Loucy (cell line): ENCODE measurements around the gene RNF7.

Source experiments
- EZH2phosphoT487 ChIP-seq: fragments of 200-600 bp; IDR thresholded peaks from 2 replicates; pipeline ENCODE4 v1.6.1; 2018; ENCODE audit warnings: antibody characterized with exemption, mild to moderate bottlenecking, moderate library complexity, borderline replicate concordance
- TF ChIP-seq, protein P1 (sequence below): fragments of 200-600 bp; sonication (generic); conservative IDR thresholded peaks from 2 replicates; pipeline ENCODE4 v1.5.1; 2014; ENCODE audit warnings: mild to moderate bottlenecking, antibody characterized with exemption, low read length

GRCh38 chr3:141737093-141737492 is 1.0 kb upstream of the RNF7 start:
- TF ChIP-seq, protein P1, sequence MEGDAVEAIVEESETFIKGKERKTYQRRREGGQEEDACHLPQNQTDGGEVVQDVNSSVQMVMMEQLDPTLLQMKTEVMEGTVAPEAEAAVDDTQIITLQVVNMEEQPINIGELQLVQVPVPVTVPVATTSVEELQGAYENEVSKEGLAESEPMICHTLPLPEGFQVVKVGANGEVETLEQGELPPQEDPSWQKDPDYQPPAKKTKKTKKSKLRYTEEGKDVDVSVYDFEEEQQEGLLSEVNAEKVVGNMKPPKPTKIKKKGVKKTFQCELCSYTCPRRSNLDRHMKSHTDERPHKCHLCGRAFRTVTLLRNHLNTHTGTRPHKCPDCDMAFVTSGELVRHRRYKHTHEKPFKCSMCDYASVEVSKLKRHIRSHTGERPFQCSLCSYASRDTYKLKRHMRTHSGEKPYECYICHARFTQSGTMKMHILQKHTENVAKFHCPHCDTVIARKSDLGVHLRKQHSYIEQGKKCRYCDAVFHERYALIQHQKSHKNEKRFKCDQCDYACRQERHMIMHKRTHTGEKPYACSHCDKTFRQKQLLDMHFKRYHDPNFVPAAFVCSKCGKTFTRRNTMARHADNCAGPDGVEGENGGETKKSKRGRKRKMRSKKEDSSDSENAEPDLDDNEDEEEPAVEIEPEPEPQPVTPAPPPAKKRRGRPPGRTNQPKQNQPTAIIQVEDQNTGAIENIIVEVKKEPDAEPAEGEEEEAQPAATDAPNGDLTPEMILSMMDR: no peak
- TF ChIP-seq EZH2phosphoT487: no peak
